IPS-18c (cell line): Measurements from ENCODE around the gene NRXN3.

Source experiments
- H3K4me3 ChIP-seq: 2 replicates; pipeline ENCODE4 v1.7.0; 2013; ENCODE audit warnings: low read depth, mild to moderate bottlenecking, low read length, moderate library complexity; ENCODE audit not compliant: insufficient read depth
- H3K9me3 ChIP-seq: one replicate; pipeline ENCODE4 v1.6.1; 2013; ENCODE audit warnings: mild to moderate bottlenecking, low read length, moderate library complexity; ENCODE audit not compliant: control insufficient read depth, insufficient read depth

NRXN3 gene

GRCh38 chr14:79438696-79439342, 1268.6 kb downstream of the NRXN3 start:
- Histone ChIP-seq H3K9me3 (no peaks in the 10 kb centered on the region), H3K4me3 (no peak overlapping the region)

- no peak overlapping the region for H3K4me3 ChIP-seq
- H3K9me3 ChIP-seq = no peaks in the 10 kb centered on the region
Observed at GRCh38 chr14:79442786-79443185, 1272.6 kb downstream of the NRXN3 start.

- Histone ChIP-seq H3K4me3 (no peak overlapping the region), H3K9me3 (no peaks in the 10 kb centered on the region)
Observed at GRCh38 chr14:79443602-79444001, 1273.4 kb downstream of the NRXN3 start.

GRCh38 chr14:79448960-79449359, 1278.8 kb downstream of the NRXN3 start:
- Histone ChIP-seq H3K4me3 (no peak overlapping the region), H3K9me3 (no peaks in the 10 kb centered on the region)

GRCh38 chr14:79451601-79452000, 1281.4 kb downstream of the NRXN3 start:
- H3K4me3 ChIP-seq = no peak overlapping the region
- no peaks in the 10 kb centered on the region for H3K9me3 ChIP-seq

GRCh38 chr14:79453276-79453675, 1283.1 kb downstream of the NRXN3 start:
- Histone ChIP-seq H3K4me3 (no peak overlapping the region), H3K9me3 (no peaks in the 10 kb centered on the region)

- Histone ChIP-seq H3K4me3 (no peak overlapping the region), H3K9me3 (no peaks in the 10 kb centered on the region)
Observed at GRCh38 chr14:79464468-79464867, 1294.3 kb downstream of the NRXN3 start.

GRCh38 chr14:79465651-79466050, 1295.5 kb downstream of the NRXN3 start:
- Histone ChIP-seq H3K9me3 (no peaks in the 10 kb centered on the region), H3K4me3 (no peak overlapping the region)

- Histone ChIP-seq H3K4me3 (no peak overlapping the region), H3K9me3 (no peaks in the 10 kb centered on the region)
Observed at GRCh38 chr14:79466938-79467527, 1296.9 kb downstream of the NRXN3 start.

- H3K4me3 ChIP-seq = no peak overlapping the region
- H3K9me3 ChIP-seq = no peaks in the 10 kb centered on the region
Observed at GRCh38 chr14:79467835-79468234, 1297.7 kb downstream of the NRXN3 start.

- H3K9me3 ChIP-seq = no peaks in the 10 kb centered on the region
- H3K4me3 ChIP-seq = no peak overlapping the region
Observed at GRCh38 chr14:79468486-79468885, 1298.3 kb downstream of the NRXN3 start.

- no peak overlapping the region for H3K4me3 ChIP-seq
- no peaks in the 10 kb centered on the region for H3K9me3 ChIP-seq
Observed at GRCh38 chr14:79473651-79474050, 1303.5 kb downstream of the NRXN3 start.

GRCh38 chr14:79475887-79476532, 1305.8 kb downstream of the NRXN3 start:
- no peak overlapping the region for H3K4me3 ChIP-seq
- H3K9me3 ChIP-seq = no peaks in the 10 kb centered on the region

- Histone ChIP-seq H3K9me3 (no peaks in the 10 kb centered on the region), H3K4me3 (no peak overlapping the region)
Observed at GRCh38 chr14:79476552-79476951, 1306.4 kb downstream of the NRXN3 start.

- no peaks in the 10 kb centered on the region for H3K9me3 ChIP-seq
- no peak overlapping the region for H3K4me3 ChIP-seq
Observed at GRCh38 chr14:79480212-79480611, 1310.0 kb downstream of the NRXN3 start.

GRCh38 chr14:79482825-79483224, 1312.7 kb downstream of the NRXN3 start:
- Histone ChIP-seq H3K4me3 (no peak overlapping the region), H3K9me3 (no peaks in the 10 kb centered on the region)

GRCh38 chr14:79483477-79484388, 1313.6 kb downstream of the NRXN3 start:
- Histone ChIP-seq H3K4me3 (no peak overlapping the region), H3K9me3 (no peaks in the 10 kb centered on the region)

- no peaks in the 10 kb centered on the region for H3K9me3 ChIP-seq
Observed at GRCh38 chr14:79487632-79488031, 1317.5 kb downstream of the NRXN3 start.

More at GRCh38 chr14:79487632-79488031, 1317.5 kb downstream of the NRXN3 start:
- H3K4me3 ChIP-seq = no peak overlapping the region
